NAMALWA (cell line): ENCODE results near the gene HOXA3.

ENCODE experiments used
- DNase-seq: peaks from one replicate; pipeline ENCODE4 v3.0.0-alpha.2; 2015; ENCODE audit warnings: low spot score

HOXA3 gene

GRCh38 chr7:27189295-27189996 is 37.1 kb upstream of the HOXA3 start:
- DNase-seq, result no peak

- DNase-seq, result no peak
Observed at GRCh38 chr7:27188386-27189294, 36.3 kb upstream of the HOXA3 start.

- no peak for DNase-seq
Observed at GRCh38 chr7:27187475-27188385, 35.3 kb upstream of the HOXA3 start.

GRCh38 chr7:27186668-27187474 is 34.5 kb upstream of the HOXA3 start:
- no peak for DNase-seq

GRCh38 chr7:27185854-27186667 is 33.7 kb upstream of the HOXA3 start:
- no peak for DNase-seq

GRCh38 chr7:27185013-27185853 is 32.9 kb upstream of the HOXA3 start, which contains the start of gene HOXA11:
Gene HOXA11, minus strand, starts transcription at chr7:27185232. Its CDS starts 88 bp downstream, at chr7:27185144.
- DNase-seq, result no peak

- no peak for DNase-seq
Observed at GRCh38 chr7:27184337-27185012, 32.1 kb upstream of the HOXA3 start.

GRCh38 chr7:27183682-27184336 is 31.4 kb upstream of the HOXA3 start:
- no peak for DNase-seq

GRCh38 chr7:27182861-27183681 is 30.7 kb upstream of the HOXA3 start:
- DNase-seq, result no peak

GRCh38 chr7:27182285-27182841 is 30.0 kb upstream of the HOXA3 start:
- no peak for DNase-seq

- DNase-seq, result no peak
Observed at GRCh38 chr7:27181795-27182275, 29.5 kb upstream of the HOXA3 start.

- DNase-seq, result no peak
Observed at GRCh38 chr7:27180431-27181420, 28.3 kb upstream of the HOXA3 start.

GRCh38 chr7:27179503-27180430 is 27.4 kb upstream of the HOXA3 start:
- no peak for DNase-seq

- no peak for DNase-seq
Observed at GRCh38 chr7:27179030-27179429, 26.6 kb upstream of the HOXA3 start.

- DNase-seq, result no peak
Observed at GRCh38 chr7:27178366-27178765, 26.0 kb upstream of the HOXA3 start.
